ENCODE results near the gene RAD51AP1.

- no peak for TF ChIP-seq CTCF (conservative IDR thresholded peaks at IDR 0.05; ENCODE audit: low read length)
- no peak for TF ChIP-seq EZH2phosphoT487 (IDR thresholded peaks at IDR 0.05; ENCODE audit: borderline replicate concordance, low read depth, low read length)
Measured at GRCh38 chr12:4591180-4591687, 52.5 kb downstream of the RAD51AP1 start.
